GM21447 (cell line): ENCODE results near the gene MAST1.
"Not testable (repeated sequence)": the region's sequence is repeated elsewhere in the genome, so short reads cannot be mapped to it uniquely, and the experiment has no call there.

Source experiments
- ATAC-seq: cut with Tn5 transposase; IDR thresholded peaks from one replicate; pipeline ENCODE4 v1.9.1; 2021; ENCODE audit not compliant: unreplicated experiment

Gene MAST1

DNA sequence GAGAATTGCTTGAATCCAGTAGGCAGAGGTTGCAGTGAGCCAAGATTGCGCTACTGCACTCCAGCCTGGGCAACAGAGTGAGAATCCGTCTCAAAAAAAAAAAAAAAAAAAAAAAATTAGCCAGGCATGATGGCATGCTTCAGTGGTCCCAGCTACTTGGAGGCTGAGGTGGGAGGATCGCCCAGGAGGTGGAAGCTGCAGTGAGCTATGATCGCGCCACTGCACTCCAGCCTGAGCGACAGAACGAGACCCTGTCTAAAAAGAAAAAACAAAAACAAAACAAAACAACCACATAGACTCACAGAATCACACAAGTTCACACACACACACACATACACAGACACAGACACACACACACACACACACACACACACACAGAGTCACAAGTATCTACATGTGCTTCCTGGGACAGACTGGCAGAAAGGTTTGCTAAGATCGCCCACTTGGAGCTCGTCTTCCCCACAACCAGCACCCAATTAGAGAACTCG, 52.0 kb downstream of the MAST1 start:
- ATAC-seq = not testable (repeated sequence)

DNA sequence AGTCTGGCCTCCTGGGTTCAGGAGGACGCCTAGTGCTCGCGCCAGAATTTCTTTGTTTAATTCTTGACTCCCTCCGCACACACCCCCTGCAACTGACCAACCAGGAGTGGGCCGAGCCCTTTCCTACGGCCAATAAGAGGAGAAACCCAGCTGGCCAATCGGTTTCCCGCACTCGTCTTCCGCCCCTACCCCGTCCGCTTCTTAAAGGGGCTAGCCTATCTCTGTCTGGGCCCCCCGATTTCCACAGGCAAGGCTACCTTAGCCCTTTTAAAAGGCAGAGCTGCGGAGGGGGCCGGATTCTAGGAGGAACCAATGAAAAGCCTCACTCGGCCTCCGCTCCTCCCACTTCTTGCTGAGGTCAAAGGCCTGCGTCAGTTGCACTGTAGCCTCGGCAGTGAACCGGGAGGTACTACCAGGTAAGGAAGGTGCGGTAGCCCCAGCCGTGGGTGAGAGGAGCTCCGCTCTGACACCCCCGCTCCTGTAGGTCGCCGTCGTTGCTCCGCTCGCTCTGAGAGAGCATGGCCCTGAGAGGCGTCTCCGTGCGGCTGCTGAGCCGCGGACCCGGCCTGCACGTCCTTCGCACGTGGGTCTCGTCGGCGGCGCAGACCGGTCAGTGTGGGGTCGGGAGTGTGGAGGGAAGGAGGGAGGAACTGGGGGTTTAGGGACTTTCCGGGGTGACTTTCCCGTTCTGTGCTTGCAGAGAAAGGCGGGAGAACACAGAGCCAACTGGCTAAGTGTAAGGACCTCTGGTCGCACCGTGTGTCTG, 52.7 kb downstream of the MAST1 start, which contains the start of gene GCDH:
GCDH (plus strand) TSS at position 374 of the 766 bp plus-strand sequence; CDS start at position 519, 145 bp downstream.
- ATAC-seq = peak; percentile 92

DNA sequence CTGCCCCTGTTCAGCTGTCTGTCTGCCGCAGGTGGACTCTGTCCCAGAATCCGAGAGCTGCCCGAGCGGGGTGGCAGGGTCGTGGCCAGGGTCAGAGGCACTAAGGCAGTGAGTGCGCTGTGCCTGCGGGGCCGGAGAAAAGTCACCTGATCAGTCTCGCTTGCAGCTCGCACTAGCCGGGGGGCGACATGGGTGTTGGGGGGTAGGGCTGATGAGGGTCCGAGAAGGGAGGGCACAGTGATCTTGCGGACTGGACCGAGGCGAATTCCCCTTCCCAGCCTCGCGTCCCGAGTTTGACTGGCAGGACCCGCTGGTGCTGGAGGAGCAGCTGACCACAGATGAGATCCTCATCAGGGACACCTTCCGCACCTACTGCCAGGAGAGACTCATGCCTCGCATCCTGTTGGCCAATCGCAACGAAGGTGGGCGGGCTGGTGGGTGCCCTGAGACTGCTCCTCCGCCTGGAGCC, 53.3 kb downstream of the MAST1 start:
- ATAC-seq = no peak

DNA sequence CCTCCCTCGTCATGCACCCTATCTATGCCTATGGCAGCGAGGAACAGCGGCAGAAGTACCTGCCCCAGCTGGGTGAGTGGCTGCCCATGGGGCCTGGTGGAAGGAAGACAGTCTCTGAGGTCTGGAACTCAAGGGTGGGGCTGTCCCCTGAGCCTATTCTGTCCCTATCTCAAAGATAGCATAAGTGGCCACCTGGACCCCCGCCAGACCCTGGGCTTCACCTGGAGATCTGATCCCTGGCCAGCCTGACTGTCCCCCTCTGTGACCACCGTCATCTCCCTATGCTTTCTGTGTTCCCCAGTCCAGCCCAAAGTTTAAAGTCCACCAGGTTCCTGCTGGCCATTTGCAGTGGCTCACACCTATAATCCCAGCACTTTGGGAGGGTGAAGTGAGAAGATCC, 55.3 kb downstream of the MAST1 start:
- ATAC-seq = no peak

DNA sequence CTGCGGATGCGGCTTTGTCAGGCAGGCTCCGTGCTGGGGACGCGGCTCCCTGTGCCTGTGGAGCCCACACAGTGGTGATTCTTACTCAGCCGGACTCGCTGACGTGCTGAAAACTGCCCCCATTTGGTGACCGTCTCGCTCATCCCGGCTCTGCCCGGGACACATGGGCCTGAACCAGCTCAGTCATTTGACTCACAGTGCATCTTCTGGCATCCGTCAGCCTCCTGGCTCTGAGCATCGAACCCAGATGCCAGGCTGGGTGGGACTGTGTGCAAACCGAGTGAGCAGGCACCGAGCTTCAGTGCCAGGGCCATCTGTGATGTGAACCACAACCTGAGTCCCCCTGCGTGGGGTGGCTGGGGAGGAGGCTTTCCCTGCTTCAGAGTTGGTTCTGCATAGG, 58.1 kb downstream of the MAST1 start:
- ATAC-seq = no peak

DNA sequence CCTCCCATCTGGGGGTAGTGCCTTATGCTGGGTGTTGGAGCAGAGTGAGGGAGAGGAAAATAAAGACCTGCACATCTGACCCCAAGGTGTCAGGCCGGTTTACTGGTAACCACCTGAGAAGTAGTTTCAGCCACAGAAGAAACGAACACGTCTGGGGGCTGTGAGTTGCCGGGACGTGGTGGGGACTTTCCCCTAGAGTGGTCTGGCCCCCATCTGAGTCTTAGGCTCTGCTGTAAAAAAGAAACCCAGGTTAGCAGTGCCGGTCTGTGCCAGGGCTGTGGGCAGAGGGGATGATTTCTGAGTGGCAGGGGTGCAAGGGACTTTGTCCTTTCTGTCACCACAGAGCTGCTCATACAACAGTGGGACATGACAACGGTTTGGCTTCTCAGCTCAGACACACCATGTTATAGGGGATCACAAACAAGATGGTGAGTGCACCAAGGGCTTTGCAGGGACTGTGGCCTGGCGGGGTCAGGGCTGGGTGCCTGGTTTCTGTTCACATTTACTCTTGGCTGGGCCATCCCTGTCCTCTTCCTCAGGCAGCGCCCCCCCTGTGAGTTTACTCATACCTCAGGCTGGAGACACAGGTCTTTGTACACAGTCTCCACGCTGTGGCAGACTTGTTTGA, 61.7 kb downstream of the MAST1 start:
- ATAC-seq = peak; percentile 82

DNA sequence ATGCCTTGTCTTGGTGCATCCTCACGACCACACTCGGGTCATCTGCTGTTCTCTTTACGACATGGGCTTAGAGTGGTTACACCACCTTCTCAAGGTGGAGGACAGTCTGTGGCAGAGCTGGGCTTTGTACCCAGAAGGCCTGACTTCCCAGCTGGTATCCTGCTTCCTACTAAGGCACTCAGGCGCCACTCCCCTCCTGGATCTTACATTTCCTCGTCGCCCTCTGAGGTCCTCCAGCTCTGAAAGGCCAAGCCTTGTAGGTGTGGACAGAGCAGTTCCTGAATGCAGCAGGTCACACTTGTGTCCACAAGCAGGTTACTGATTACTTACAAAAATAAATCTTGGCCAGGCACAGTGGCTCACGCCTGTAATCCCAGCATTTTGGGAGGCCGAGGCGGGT, 68.9 kb downstream of the MAST1 start:
- ATAC-seq = no peak

DNA sequence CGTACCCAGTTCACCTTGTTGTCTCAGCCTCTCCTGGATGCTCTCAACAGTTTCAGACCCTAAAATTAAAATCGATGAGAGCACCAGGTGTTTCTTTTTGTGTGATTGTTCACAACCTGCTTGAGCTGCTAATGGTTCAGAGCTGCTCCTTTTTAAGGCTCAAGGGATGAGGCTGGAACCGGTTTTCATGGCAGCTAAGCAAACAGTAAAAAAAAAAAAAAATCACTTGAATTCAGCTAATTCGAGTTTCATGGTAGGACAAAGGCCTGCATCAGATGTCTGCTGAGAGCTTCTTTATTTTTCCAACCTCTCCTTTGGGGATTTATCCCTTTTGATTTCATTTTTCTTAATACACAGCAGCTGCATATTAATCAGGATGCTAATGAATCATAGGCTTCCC, 74.3 kb downstream of the MAST1 start:
- ATAC-seq = no peak

DNA sequence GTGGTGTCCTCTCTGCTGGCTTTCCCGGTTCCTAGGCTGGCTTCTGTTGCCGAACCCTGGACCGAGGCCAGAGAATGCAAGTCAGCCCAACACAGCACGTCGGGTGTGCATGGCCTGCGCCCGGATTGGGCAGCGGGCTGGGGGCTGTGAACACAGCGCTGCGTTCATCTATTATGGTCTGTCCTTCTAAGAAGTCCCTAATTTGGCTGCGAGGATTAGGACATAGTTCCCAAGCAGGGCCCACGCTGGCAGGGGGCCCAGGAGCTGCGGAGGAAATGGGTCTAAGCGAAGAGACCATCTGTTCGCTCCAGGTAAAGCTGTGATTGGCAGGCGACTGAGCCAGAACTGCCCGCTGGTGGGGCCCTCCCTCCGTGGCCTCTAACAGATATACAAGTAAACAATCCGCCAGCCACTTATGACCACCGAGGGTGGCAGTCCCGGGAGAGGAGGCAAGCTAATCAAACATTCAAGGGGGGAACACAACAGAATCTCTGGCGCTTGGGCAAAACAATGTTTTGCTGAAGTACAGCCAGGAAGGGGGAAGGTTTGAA, 74.8 kb downstream of the MAST1 start:
- no peak for ATAC-seq

DNA sequence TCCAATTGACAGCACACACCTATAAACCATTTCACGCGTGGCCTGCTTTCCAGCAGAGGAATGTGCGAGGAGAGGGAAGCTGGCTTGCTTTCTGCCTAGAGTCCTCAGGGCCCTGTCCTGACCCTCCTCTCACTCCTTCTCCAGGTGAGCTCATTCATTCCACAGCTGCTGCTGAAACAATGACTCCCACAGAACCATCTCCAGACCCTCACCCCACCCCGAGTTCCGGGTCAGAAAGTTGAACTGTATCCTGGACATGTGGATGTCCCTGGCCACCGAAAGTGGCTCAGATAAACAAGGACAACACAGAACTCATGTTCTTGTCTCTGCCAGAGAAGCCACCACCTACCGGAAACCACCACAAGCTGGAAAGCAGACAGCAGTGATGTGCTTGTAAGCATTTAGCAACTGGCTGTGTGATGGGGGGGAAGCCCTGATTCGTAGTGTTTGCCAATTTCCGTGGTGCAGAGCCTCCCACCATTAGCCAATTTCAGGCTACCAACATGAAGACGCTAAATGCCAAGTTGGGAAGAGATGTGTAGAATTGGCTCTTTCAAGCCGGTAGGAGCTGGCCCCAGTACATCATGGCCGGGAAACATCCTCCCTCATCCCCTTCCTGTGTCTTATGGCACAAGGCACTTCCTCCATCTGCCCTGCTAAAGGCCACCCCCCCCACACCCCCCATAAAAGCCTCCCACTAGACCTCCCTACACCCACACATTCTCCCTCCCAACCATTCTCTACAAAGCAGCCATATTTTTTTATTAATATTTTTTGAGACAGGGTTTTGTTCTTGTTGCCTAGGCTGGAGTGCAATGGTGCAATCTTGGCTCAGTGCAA, 75.8 kb downstream of the MAST1 start:
- no peak for ATAC-seq

DNA sequence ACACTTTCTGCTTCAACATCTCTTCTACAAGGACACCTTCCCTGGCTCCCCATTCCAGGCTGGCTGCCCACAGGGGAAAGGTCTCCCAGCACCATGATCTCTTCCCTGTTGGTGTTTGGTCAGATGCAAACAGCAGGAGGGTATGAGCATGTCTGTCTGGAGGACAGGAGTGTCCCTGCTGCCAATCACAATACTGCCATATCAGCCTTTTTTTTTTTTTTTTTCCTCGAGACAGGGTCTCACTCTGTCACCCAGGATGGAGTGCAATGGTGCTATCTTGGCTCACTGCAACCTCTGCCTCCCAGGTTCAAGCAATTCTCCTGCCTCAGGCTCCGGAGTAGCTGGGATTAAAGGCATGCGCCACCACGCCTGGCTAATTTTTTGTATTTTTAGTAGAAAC, 77.5 kb downstream of the MAST1 start:
- not testable (repeated sequence) for ATAC-seq

DNA sequence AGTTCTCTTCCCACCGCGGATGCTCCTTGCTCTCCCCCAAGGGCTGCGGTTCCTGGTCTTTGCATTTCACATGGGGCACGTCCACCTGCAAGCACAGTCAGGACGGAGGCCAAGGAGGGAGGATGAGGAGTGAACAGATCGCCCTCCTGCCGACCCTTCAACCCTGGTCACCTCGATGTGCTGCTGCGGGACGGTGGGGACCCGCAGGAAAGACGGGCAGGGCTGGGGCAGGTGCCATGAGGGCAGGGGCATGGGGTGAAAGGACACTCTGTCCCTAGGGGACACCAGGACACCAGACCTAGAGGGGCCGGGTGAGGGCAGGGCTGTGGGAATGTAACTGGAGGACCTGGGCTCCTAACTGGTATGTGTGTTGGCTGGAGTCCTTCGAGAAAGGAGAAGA, 79.9 kb downstream of the MAST1 start:
- no peak for ATAC-seq

DNA sequence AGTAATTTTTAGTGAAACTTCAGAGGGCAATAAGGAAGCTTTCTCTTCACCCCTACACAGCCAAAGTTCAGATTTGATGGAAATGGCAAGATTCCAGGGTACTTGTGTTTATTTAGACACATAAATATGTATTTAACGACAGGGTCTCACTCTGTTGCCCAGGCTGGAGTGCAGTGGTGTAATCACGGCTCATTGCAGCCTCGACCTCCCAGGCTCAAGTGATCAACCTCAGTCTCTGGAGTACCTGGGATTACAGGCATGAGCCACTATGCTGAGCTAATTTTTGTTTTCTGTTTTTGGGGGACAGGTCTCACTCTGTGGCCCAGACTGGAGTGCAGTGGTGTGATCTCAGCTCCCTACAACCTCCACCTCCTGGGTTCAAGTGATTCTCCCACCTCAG, 82.7 kb downstream of the MAST1 start:
- ATAC-seq = no peak

DNA sequence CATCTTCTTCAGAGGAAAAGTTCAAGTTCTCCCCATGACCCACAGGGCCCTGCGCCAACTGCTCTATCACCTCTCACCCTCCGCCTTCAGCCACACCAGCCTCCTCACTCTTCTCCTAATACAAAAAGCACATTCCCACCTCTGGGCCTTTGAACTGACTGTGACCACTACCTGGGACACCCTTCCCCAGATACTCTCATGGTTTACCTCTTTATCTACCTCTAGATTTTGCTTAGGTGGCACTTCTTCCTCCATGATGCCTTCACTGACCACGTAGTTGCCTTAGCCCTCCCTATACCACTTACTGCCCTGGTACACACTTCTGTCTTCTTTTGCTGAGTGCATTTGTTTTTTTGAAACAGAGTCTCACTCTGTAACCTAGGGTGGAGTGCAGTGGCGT, 84.6 kb downstream of the MAST1 start:
- no peak for ATAC-seq
